Measurements from ENCODE around the gene ABCA8. TPM values are rescaled to one million over a fixed set of nuclear protein-coding genes. Genes with fewer than 3 reads are reported as not detected.
"Not testable (repeated sequence)": the region's sequence is repeated elsewhere in the genome, so short reads cannot be mapped to it uniquely, and the experiment has no call there.

Gene ABCA8
- polyA plus RNA-seq, 4 donors, result 0.70 to 2.2 (median 1.6) TPM

GRCh38 chr17:68944435-68945035 is 10.7 kb downstream of the ABCA8 start:
- DNase-seq (ENCODE audit: low read depth in 4 of 4, low spot score in 2 of 4), result no peak

GRCh38 chr17:68943812-68944182 is 11.4 kb downstream of the ABCA8 start:
- not testable (repeated sequence) for DNase-seq (ENCODE audit: low read depth in 4 of 4, low spot score in 2 of 4)

- no peak for DNase-seq (ENCODE audit: low read depth in 4 of 4, low spot score in 2 of 4)
Observed at GRCh38 chr17:68943123-68943811, 11.9 kb downstream of the ABCA8 start.

GRCh38 chr17:68942389-68942788 is 12.8 kb downstream of the ABCA8 start:
- DNase-seq (ENCODE audit: low read depth in 4 of 4, low spot score in 2 of 4), result no peak

GRCh38 chr17:68941761-68942160 is 13.4 kb downstream of the ABCA8 start:
- no peak for DNase-seq (ENCODE audit: low read depth in 4 of 4, low spot score in 2 of 4)

- DNase-seq (ENCODE audit: low read depth in 4 of 4, low spot score in 2 of 4), result no peak
Observed at GRCh38 chr17:68939195-68939594, 16.0 kb downstream of the ABCA8 start.

GRCh38 chr17:68937890-68938514 is 17.2 kb downstream of the ABCA8 start:
- peak in 1 of 4 donors; percentile 2 for DNase-seq (ENCODE audit: low read depth in 4 of 4, low spot score in 2 of 4)

GRCh38 chr17:68927516-68927915 is 27.7 kb downstream of the ABCA8 start:
- DNase-seq (ENCODE audit: low read depth in 4 of 4, low spot score in 2 of 4), result no peak

- no peak for DNase-seq (ENCODE audit: low read depth in 4 of 4, low spot score in 2 of 4)
Observed at GRCh38 chr17:68924793-68925720, 30.1 kb downstream of the ABCA8 start.

- DNase-seq (ENCODE audit: low read depth in 4 of 4, low spot score in 2 of 4), result no peak
Observed at GRCh38 chr17:68910789-68911431, 44.3 kb downstream of the ABCA8 start.

GRCh38 chr17:68910251-68910705 is 44.9 kb downstream of the ABCA8 start:
- DNase-seq (ENCODE audit: low read depth in 4 of 4, low spot score in 2 of 4), result no peak

GRCh38 chr17:68909066-68909465 is 46.1 kb downstream of the ABCA8 start:
- peak in 3 of 4 donors; percentile 11 to 31 (median 21) for DNase-seq (ENCODE audit: low read depth in 4 of 4, low spot score in 2 of 4)

- no peak for DNase-seq (ENCODE audit: low read depth in 4 of 4, low spot score in 2 of 4)
Observed at GRCh38 chr17:68908045-68908444, 47.1 kb downstream of the ABCA8 start.

GRCh38 chr17:68906638-68907037 is 48.6 kb downstream of the ABCA8 start:
- no peak for DNase-seq (ENCODE audit: low read depth in 4 of 4, low spot score in 2 of 4)

GRCh38 chr17:68903286-68903685 is 51.9 kb downstream of the ABCA8 start:
- DNase-seq (ENCODE audit: low read depth in 4 of 4, low spot score in 2 of 4), result no peak

- no peak for DNase-seq (ENCODE audit: low read depth in 4 of 4, low spot score in 2 of 4)
Observed at GRCh38 chr17:68897557-68897956, 57.6 kb downstream of the ABCA8 start.

GRCh38 chr17:68892658-68893057 is 62.5 kb downstream of the ABCA8 start:
- no peak for DNase-seq (ENCODE audit: low read depth in 4 of 4, low spot score in 2 of 4)

- no peak for DNase-seq (ENCODE audit: low read depth in 4 of 4, low spot score in 2 of 4)
Observed at GRCh38 chr17:68892193-68892592, 63.0 kb downstream of the ABCA8 start.

- no peak for DNase-seq (ENCODE audit: low read depth in 4 of 4, low spot score in 2 of 4)
Observed at GRCh38 chr17:68886401-68886800, 68.8 kb downstream of the ABCA8 start.

- no peak for DNase-seq (ENCODE audit: low read depth in 4 of 4, low spot score in 2 of 4)
Observed at GRCh38 chr17:68884888-68885287, 70.3 kb downstream of the ABCA8 start.
